Ascending aorta (tissue), 2 donors: ENCODE measurements around the gene FAM162A. TPM values are rescaled to one million over a fixed set of nuclear protein-coding genes. Genes with fewer than 3 reads are reported as not detected.
"Not testable (repeated sequence)": the region's sequence is repeated elsewhere in the genome, so short reads cannot be mapped to it uniquely, and the experiment has no call there.

Experiments
- DNase-seq, 2 donors: peaks; one replicate each; pipeline ENCODE4 v3.0.0-alpha.2; 2019; ENCODE audit warnings: low spot score in 2 of 2
- H3K27ac ChIP-seq, 2 donors: fragments of 200-600 bp; sonication (generic); one replicate each; pipeline ENCODE4 v1.5.1; 2016 to 2017; ENCODE audit warnings: mild to moderate bottlenecking in 1 of 2
- H3K27me3 ChIP-seq: fragments of 200-600 bp; sonication (generic); one replicate; pipeline ENCODE4 v1.5.1; 2017
- H3K36me3 ChIP-seq, 2 donors: fragments of 200-600 bp; sonication (generic); one replicate each; pipeline ENCODE4 v1.5.1; 2016
- H3K4me1 ChIP-seq, 2 donors: fragments of 200-600 bp; sonication (generic); one replicate each; pipeline ENCODE4 v1.5.1; 2016 to 2017; ENCODE audit warnings: mild to moderate bottlenecking in 1 of 2
- H3K4me3 ChIP-seq, 2 donors: fragments of 200-600 bp; sonication (generic); one replicate each; pipeline ENCODE4 v1.5.1; 2016 to 2017; ENCODE audit warnings: mild to moderate bottlenecking in 1 of 2
- H3K9me3 ChIP-seq, 2 donors: fragments of 200-600 bp; sonication (generic); one replicate each; pipeline ENCODE4 v1.5.1; 2016
- CTCF ChIP-seq, 3 experiments: fragments of 200-600 bp in 2 of 3; fragments of 450-650 bp in 1 of 3; sonication (generic) in 2 of 3; IDR thresholded peaks; one replicate each; pipeline ENCODE4 v1.5.1; 2016 to 2019; ENCODE audit warnings: antibody characterized with exemption in 3 of 3, mild to moderate bottlenecking in 1 of 3, moderate library complexity in 1 of 3
- intact Hi-C: fragments of 100-400 bp; cut with DNase I; formaldehyde crosslinking; loops from one replicate; pipeline ENCODE4 v1.15.1; 2023
- total RNA-seq: library from RNA; depleted of rRNA; stranded (reverse); fragments of >200 nt; gene quantifications from one replicate; pipeline ENCODE4 v1.1.0, GENCODE V29; 2016

Gene FAM162A
- total RNA-seq, 1 donor from 2014 or later = 17.1 TPM

- intact Hi-C loops = no loop called here
- TF ChIP-seq CTCF (IDR thresholded peaks at IDR 0.05) = no peak
- no peak for DNase-seq
These were observed 25.9 kb upstream of the FAM162A start for GRCh38 chr3:122357828-122358702.

GRCh38 chr3:122358703-122359032, 25.3 kb upstream of the FAM162A start:
- H3K27me3 ChIP-seq = no peaks in the 10 kb centered on the region
- no peaks in the 10 kb centered on the region for H3K9me3 ChIP-seq
- H3K27ac ChIP-seq = no peak overlapping the region
- no peak for DNase-seq
- no peak for TF ChIP-seq CTCF (IDR thresholded peaks at IDR 0.05)
- intact Hi-C loops = no loop called here
- H3K36me3 ChIP-seq = peaks cover 14 to 21% of the 10 kb centered on the region in 2 donors
- no peak overlapping the region for H3K4me3 ChIP-seq
- H3K4me1 ChIP-seq = no peaks in the 10 kb centered on the region

More at GRCh38 chr3:122357828-122358702, 25.9 kb upstream of the FAM162A start:
- no peaks in the 10 kb centered on the region for H3K27me3 ChIP-seq
- no peaks in the 10 kb centered on the region for H3K9me3 ChIP-seq
- no peaks in the 10 kb centered on the region for H3K4me1 ChIP-seq
- no peak overlapping the region for H3K4me3 ChIP-seq
- H3K27ac ChIP-seq = no peak overlapping the region
- H3K36me3 ChIP-seq = peaks cover 9 to 20% of the 10 kb centered on the region in 2 donors

- Histone ChIP-seq H3K27ac (no peak overlapping the region), H3K4me3 (no peak overlapping the region), H3K9me3 (no peaks in the 10 kb centered on the region), H3K27me3 (no peaks in the 10 kb centered on the region), H3K4me1 (no peaks in the 10 kb centered on the region), H3K36me3 (peaks cover 34 to 40% of the 10 kb centered on the region in 2 donors)
- TF ChIP-seq CTCF (IDR thresholded peaks at IDR 0.05) = no peak
- intact Hi-C loops = no loop called here
- no peak for DNase-seq
These were observed 22.0 kb upstream of the FAM162A start for GRCh38 chr3:122362026-122362425.

GRCh38 chr3:122364490-122364889, 19.5 kb upstream of the FAM162A start:
- no peak for DNase-seq
- TF ChIP-seq CTCF (IDR thresholded peaks at IDR 0.05) = no peak
- H3K27me3 ChIP-seq = no peaks in the 10 kb centered on the region

GRCh38 chr3:122365073-122365472, 18.9 kb upstream of the FAM162A start:
- no peak for TF ChIP-seq CTCF (IDR thresholded peaks at IDR 0.05)
- Histone ChIP-seq H3K27ac (no peak overlapping the region), H3K4me3 (no peak overlapping the region), H3K27me3 (no peaks in the 10 kb centered on the region), H3K36me3 (peaks cover 42 to 46% of the 10 kb centered on the region in 2 donors), H3K9me3 (no peaks in the 10 kb centered on the region), H3K4me1 (no peaks in the 10 kb centered on the region)
- intact Hi-C loops = no loop called here
- no peak for DNase-seq

More at GRCh38 chr3:122364490-122364889, 19.5 kb upstream of the FAM162A start:
- Histone ChIP-seq H3K4me3 (no peak overlapping the region), H3K36me3 (peaks cover 42% of the 10 kb centered on the region in 2 donors), H3K27ac (no peak overlapping the region), H3K9me3 (no peaks in the 10 kb centered on the region), H3K4me1 (no peaks in the 10 kb centered on the region)
- intact Hi-C loops = no loop called here

- intact Hi-C loops, H3K27me3 ChIP-seq, DNase-seq, H3K9me3 ChIP-seq, H3K27ac ChIP-seq, H3K4me1 ChIP-seq, H3K4me3 ChIP-seq: not testable (repeated sequence)
- peaks cover 42 to 47% of the 10 kb centered on the region in 2 donors for H3K36me3 ChIP-seq
These were observed 18.2 kb upstream of the FAM162A start for GRCh38 chr3:122365582-122366378.
